IMR-90 (cell line): ENCODE data around the gene MPRIP. TPM values are rescaled to one million over a fixed set of nuclear protein-coding genes. Genes with fewer than 3 reads are reported as not detected.

ENCODE experiments used
- ATAC-seq: fragments of 200-7000 bp; cut with Tn5 transposase; 2 replicates; pipeline ENCODE4 v1.9.1; 2020; ENCODE audit warnings: low read depth, mild to moderate bottlenecking, moderate library complexity
- BruUV-seq: library from RNA; stranded (reverse); fragments of 400-500 nt; replicated peaks from 2 replicates; lab custom pipeline; 2021; lab: Mats Ljungman, UMichigan
- CTCF ChIA-PET: fragments of 300-600 bp; formaldehyde crosslinking; extraction: SDS; loops from one replicate; lab custom pipeline; 2021; ENCODE audit warnings: antibody characterized with exemption; lab: Yijun Ruan, JAX
- POLR2A ChIA-PET: fragments of 300-600 bp; sonication (Branson Sonifier 250); formaldehyde crosslinking; loops from one replicate; lab custom pipeline; 2022; ENCODE audit warnings: antibody characterized with exemption; ENCODE audit not compliant: unreplicated experiment; lab: Charles Lee
- DNase-seq: peaks from one replicate; pipeline ENCODE4 v3.0.0; 2013
- H2AFZ ChIP-seq: replicated peaks from 2 replicates; pipeline ENCODE3; 2013; ENCODE audit warnings: low read length, mild to moderate bottlenecking; ENCODE audit not compliant: poor library complexity
- H2AK5ac ChIP-seq: 2 replicates; pipeline ENCODE4 v1.6.1; 2013; ENCODE audit warnings: low read depth, low read length, inconsistent platforms
- H2AK9ac ChIP-seq: replicated peaks from 2 replicates; pipeline ENCODE3; 2013; ENCODE audit warnings: mild to moderate bottlenecking, low read depth, low read length, moderate library complexity; ENCODE audit not compliant: poor library complexity
- H2BK120ac ChIP-seq: 2 replicates; pipeline ENCODE4 v1.6.1; 2013; ENCODE audit warnings: low read depth, low read length, inconsistent platforms
- H2BK15ac ChIP-seq: 3 replicates; pipeline ENCODE4 v1.6.1; 2013; ENCODE audit warnings: low read depth, low read length, inconsistent platforms
- H2BK20ac ChIP-seq: 2 replicates; pipeline ENCODE4 v1.6.1; 2013; ENCODE audit warnings: low read depth, mild to moderate bottlenecking, inconsistent platforms, low read length, moderate library complexity
- H2BK5ac ChIP-seq: 2 replicates; pipeline ENCODE4 v1.6.1; 2013; ENCODE audit warnings: mild to moderate bottlenecking, low read depth, low read length, inconsistent platforms; ENCODE audit not compliant: poor library complexity, severe bottlenecking
- H3K14ac ChIP-seq: replicated peaks from 2 replicates; pipeline ENCODE4 v1.6.1; 2013; ENCODE audit warnings: low read depth, low read length, inconsistent platforms
- H3K18ac ChIP-seq: 2 replicates; pipeline ENCODE4 v1.6.1; 2013; ENCODE audit warnings: low read depth, low read length, control low read depth
- H3K23ac ChIP-seq: 2 replicates; pipeline ENCODE4 v1.6.1; 2013; ENCODE audit warnings: low read depth, low read length, inconsistent platforms
- H3K27ac ChIP-seq: 2 replicates; pipeline ENCODE4 v1.5.1; 2013; ENCODE audit warnings: mild to moderate bottlenecking, control low read depth, low read length; ENCODE audit not compliant: insufficient read depth
- H3K27me3 ChIP-seq: 2 replicates; pipeline ENCODE4 v1.6.1; 2013; ENCODE audit warnings: low read length; ENCODE audit not compliant: control insufficient read depth, insufficient read depth
- H3K36me3 ChIP-seq: 2 replicates; pipeline ENCODE4 v1.6.1; 2013; ENCODE audit warnings: low read length, mixed read lengths; ENCODE audit not compliant: control insufficient read depth, insufficient read depth
- H3K4ac ChIP-seq: 2 replicates; pipeline ENCODE4 v1.6.1; 2013; ENCODE audit warnings: low read depth, low read length, inconsistent platforms
- H3K4me1 ChIP-seq: 2 replicates; pipeline ENCODE4 v1.6.1; 2013; ENCODE audit warnings: low read length, mixed read lengths; ENCODE audit not compliant: control insufficient read depth, insufficient read depth
- H3K4me2 ChIP-seq: 2 replicates; pipeline ENCODE4 v1.6.1; 2013; ENCODE audit warnings: low read depth, mild to moderate bottlenecking, control low read depth, low read length, moderate library complexity
- H3K4me3 ChIP-seq: 2 replicates; pipeline ENCODE4 v1.5.1; 2013; ENCODE audit warnings: low read depth, mild to moderate bottlenecking, control low read depth, low read length, moderate library complexity; ENCODE audit not compliant: insufficient read depth
- H3K56ac ChIP-seq: 2 replicates; pipeline ENCODE4 v1.6.1; 2013; ENCODE audit warnings: low read length, inconsistent platforms; ENCODE audit not compliant: insufficient read depth; ENCODE audit errors: extremely low read depth
- H3K79me1 ChIP-seq, 2 experiments: 2 replicates each; pipeline ENCODE4 v1.6.1; 2013; ENCODE audit warnings: low read length in 2 of 2, inconsistent platforms in 1 of 2, low read depth in 1 of 2
- H3K9ac ChIP-seq: 2 replicates; pipeline ENCODE4 v1.6.1; 2013; ENCODE audit warnings: low read depth, low read length, control low read depth
- H3K9me1 ChIP-seq: 2 replicates; pipeline ENCODE4 v1.6.1; 2013; ENCODE audit warnings: low read length, inconsistent platforms; ENCODE audit not compliant: insufficient read depth
- H3K9me3 ChIP-seq: 2 replicates; pipeline ENCODE4 v1.6.1; 2013; ENCODE audit warnings: low read length; ENCODE audit not compliant: control insufficient read depth, insufficient read depth
- H4K20me1 ChIP-seq: 2 replicates; pipeline ENCODE4 v1.6.1; 2013; ENCODE audit warnings: low read length, inconsistent platforms; ENCODE audit not compliant: insufficient read depth
- H4K5ac ChIP-seq: 2 replicates; pipeline ENCODE4 v1.6.1; 2013; ENCODE audit warnings: mild to moderate bottlenecking, low read depth, low read length, control low read depth
- H4K8ac ChIP-seq, 2 experiments: 2 replicates each; pipeline ENCODE4 v1.6.1; 2013; ENCODE audit warnings: low read depth in 2 of 2, low read length in 2 of 2, control low read depth in 1 of 2, inconsistent platforms in 1 of 2
- H4K91ac ChIP-seq: 2 replicates; pipeline ENCODE4 v1.6.1; 2013; ENCODE audit warnings: low read depth, low read length, inconsistent platforms; ENCODE audit not compliant: insufficient read depth
- BHLHE40 ChIP-seq: fragments of 150-350 bp; IDR thresholded peaks from 2 replicates; pipeline ENCODE4 v1.6.1; 2016; ENCODE audit warnings: mild to moderate bottlenecking, low read depth, low read length
- CEBPB ChIP-seq: IDR thresholded peaks from 2 replicates; pipeline ENCODE4 v1.6.1; 2012; ENCODE audit warnings: low read depth, low read length, improper control_type of control experiment
- CHD1 ChIP-seq: IDR thresholded peaks from 2 replicates; pipeline ENCODE4 v1.6.1; 2012; ENCODE audit warnings: low read depth, low read length, improper control_type of control experiment
- FOS ChIP-seq: fragments of 150-350 bp; IDR thresholded peaks from 2 replicates; pipeline ENCODE4 v1.6.1; 2016; ENCODE audit warnings: low read depth, low read length
- MAFK ChIP-seq: IDR thresholded peaks from 2 replicates; pipeline ENCODE4 v1.6.1; 2012; ENCODE audit warnings: low read depth, low read length, improper control_type of control experiment
- MXI1 ChIP-seq: IDR thresholded peaks from 2 replicates; pipeline ENCODE4 v1.6.1; 2012; ENCODE audit warnings: low read depth, mild to moderate bottlenecking, low read length, moderate library complexity, borderline replicate concordance
- NFE2L2 ChIP-seq: fragments of 150-350 bp; IDR thresholded peaks from 2 replicates; pipeline ENCODE4 v1.6.1; 2016; ENCODE audit warnings: low read depth, mild to moderate bottlenecking, low read length
- POLR2A ChIP-seq: IDR thresholded peaks from 2 replicates; pipeline ENCODE4 v1.6.1; 2012; ENCODE audit warnings: mild to moderate bottlenecking, low read depth, low read length
- RAD21 ChIP-seq: IDR thresholded peaks from 2 replicates; pipeline ENCODE4 v1.6.1; 2012; ENCODE audit warnings: low read length, improper control_type of control experiment
- RCOR1 ChIP-seq: IDR thresholded peaks from 2 replicates; pipeline ENCODE4 v1.6.1; 2012; ENCODE audit warnings: mild to moderate bottlenecking, low read length, improper control_type of control experiment; ENCODE audit not compliant: insufficient replicate concordance
- SMC3 ChIP-seq: fragments of 150-350 bp; IDR thresholded peaks from 2 replicates; pipeline ENCODE4 v1.6.1; 2016; ENCODE audit warnings: low read depth, mild to moderate bottlenecking, antibody characterized with exemption, low read length, moderate library complexity
- WGBS, 2 experiments: methylation state at CpG; one replicate each; pipeline versions ENCODE4 v1.1.5 to v1.1.7; 2013; ENCODE audit warnings: missing lambda C conversion rate in 2 of 2; ENCODE audit not compliant: insufficient read length in 1 of 2; ENCODE audit errors: extremely low coverage in 2 of 2; 5-methylcytosine and 5-hydroxymethylcytosine counted together
- dilution Hi-C: fragments of 300-500 bp; cut with HindIII; formaldehyde crosslinking; loops from one replicate; pipeline ENCODE4 v1.14.3; 2018; ENCODE audit warnings: low sequenced_read_pairs; ENCODE audit not compliant: unreplicated experiment
- in situ Hi-C: fragments of 300-500 bp; cut with MboI; formaldehyde crosslinking; loops from 3 replicates; pipeline ENCODE4 v1.14.3; 2019; ENCODE audit warnings: low sequenced_read_pairs, inconsistent platforms, mixed read lengths
- intact Hi-C: fragments of 100-400 bp; cut with micrococcal nuclease; formaldehyde crosslinking; loops from 2 replicates; pipeline ENCODE4 v1.10.0; 2022
- polyA plus RNA-seq, 3 experiments: library from polyadenylated mRNA; depleted of rRNA; stranded (reverse); fragments of >200 nt; gene quantifications; 2 replicates each; pipeline ENCODE4 v1.2.3, GENCODE V29; 2012; ENCODE audit warnings: low replicate concordance in 1 of 3
- total RNA-seq: library from RNA; depleted of rRNA; stranded (reverse); fragments of >200 nt; gene quantifications from 2 replicates; pipeline ENCODE4 v1.2.3, GENCODE V29; 2012
- TF ChIP-seq, protein P1 (sequence below): fragments of 150-350 bp; IDR thresholded peaks from 2 replicates; pipeline ENCODE4 v1.6.1; 2017; ENCODE audit warnings: mild to moderate bottlenecking, antibody characterized with exemption, low read length, low read depth
- TF ChIP-seq, protein P2 (sequence below): fragments of 150-350 bp; IDR thresholded peaks from 2 replicates; pipeline ENCODE4 v1.6.1; 2016; ENCODE audit warnings: low read depth, mild to moderate bottlenecking, low read length, moderate library complexity, borderline replicate concordance
- TF ChIP-seq, protein P3 (sequence below): conservative IDR thresholded peaks from 2 replicates; pipeline ENCODE4 v1.5.1; 2012; ENCODE audit warnings: mild to moderate bottlenecking, low read depth, low read length, improper control_type of control experiment

The MPRIP gene
- total and polyA plus RNA-seq, 2 of the 4 experiments (the other 2 are of a cell fraction), result 111 to 149 TPM

DNA sequence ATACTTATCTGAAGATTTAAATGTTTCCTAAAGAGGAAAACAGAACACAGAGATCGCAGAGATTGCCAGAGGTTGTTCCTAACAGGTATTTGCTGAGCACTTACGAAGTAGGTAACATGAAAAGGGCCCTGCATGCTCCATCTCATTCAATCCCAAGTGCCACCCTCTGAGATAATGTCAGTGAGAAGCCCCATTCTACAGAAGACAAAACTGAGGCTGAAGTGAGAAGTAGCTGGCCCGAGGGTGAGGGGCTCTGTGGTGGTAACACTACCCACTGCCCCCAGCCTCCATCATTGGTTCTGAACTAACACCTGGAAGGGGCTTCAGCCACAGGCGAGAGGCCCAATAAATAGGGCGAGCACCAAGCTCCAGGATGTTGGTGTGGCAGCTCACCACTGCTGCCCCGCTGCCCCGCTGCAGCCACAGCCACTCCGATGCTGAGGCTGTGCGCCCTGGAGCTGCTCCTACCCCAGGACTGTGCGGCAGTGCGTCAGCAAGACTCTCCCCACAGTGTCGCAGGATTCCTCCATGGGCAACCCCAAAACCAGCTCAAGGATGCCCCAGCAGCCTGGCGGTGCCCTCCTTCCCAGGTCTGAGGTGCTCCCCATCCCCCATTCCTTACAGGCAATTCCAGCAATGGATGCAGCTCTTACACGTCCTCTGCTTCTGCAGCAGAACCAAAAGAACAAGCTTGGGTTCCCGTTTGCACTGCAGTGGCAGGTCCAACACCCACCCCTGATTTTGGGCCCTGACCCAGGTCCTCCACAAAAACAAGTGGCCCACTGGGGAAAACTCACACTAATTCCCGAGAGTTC is 184.4 kb downstream of the MPRIP start:
- no peaks in the 10 kb centered on the region for H3K9me3 ChIP-seq
- H2AK5ac ChIP-seq, result no peak overlapping the region
- H3K4me1 ChIP-seq, result no peaks in the 10 kb centered on the region
- dilution Hi-C loops (no loop called here), in situ Hi-C loops (no loop called here), intact Hi-C loops (no loop called here)
- no peak for ATAC-seq
- no peak overlapping the region for H3K14ac ChIP-seq
- peaks cover 31% of the 10 kb centered on the region for H4K20me1 ChIP-seq
- no peak overlapping the region for H3K23ac ChIP-seq
- BruUV-seq, result no TSS peak
- H2AK9ac ChIP-seq, result no peak overlapping the region
- no peak overlapping the region for H2BK15ac ChIP-seq
- no peak overlapping the region for H3K4me3 ChIP-seq
- H3K56ac ChIP-seq, result no peak overlapping the region
- ChIA-PET CTCF (no interaction called here), POLR2A (no interaction called here)
- no peak for TF ChIP-seq RCOR1
- no peak for TF ChIP-seq POLR2A
- no peak for TF ChIP-seq RAD21
- no peak for TF ChIP-seq FOS
- TF ChIP-seq MXI1, result no peak
- no peak for TF ChIP-seq MAFK
- TF ChIP-seq, protein P1, sequence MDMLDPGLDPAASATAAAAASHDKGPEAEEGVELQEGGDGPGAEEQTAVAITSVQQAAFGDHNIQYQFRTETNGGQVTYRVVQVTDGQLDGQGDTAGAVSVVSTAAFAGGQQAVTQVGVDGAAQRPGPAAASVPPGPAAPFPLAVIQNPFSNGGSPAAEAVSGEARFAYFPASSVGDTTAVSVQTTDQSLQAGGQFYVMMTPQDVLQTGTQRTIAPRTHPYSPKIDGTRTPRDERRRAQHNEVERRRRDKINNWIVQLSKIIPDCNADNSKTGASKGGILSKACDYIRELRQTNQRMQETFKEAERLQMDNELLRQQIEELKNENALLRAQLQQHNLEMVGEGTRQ, result no peak
- no peak for TF ChIP-seq NFE2L2
- no peak for TF ChIP-seq BHLHE40
- TF ChIP-seq, protein P2, sequence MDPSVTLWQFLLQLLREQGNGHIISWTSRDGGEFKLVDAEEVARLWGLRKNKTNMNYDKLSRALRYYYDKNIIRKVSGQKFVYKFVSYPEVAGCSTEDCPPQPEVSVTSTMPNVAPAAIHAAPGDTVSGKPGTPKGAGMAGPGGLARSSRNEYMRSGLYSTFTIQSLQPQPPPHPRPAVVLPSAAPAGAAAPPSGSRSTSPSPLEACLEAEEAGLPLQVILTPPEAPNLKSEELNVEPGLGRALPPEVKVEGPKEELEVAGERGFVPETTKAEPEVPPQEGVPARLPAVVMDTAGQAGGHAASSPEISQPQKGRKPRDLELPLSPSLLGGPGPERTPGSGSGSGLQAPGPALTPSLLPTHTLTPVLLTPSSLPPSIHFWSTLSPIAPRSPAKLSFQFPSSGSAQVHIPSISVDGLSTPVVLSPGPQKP, result no peak
- no peak for TF ChIP-seq SMC3
- no peak for TF ChIP-seq CEBPB
- TF ChIP-seq, protein P3, sequence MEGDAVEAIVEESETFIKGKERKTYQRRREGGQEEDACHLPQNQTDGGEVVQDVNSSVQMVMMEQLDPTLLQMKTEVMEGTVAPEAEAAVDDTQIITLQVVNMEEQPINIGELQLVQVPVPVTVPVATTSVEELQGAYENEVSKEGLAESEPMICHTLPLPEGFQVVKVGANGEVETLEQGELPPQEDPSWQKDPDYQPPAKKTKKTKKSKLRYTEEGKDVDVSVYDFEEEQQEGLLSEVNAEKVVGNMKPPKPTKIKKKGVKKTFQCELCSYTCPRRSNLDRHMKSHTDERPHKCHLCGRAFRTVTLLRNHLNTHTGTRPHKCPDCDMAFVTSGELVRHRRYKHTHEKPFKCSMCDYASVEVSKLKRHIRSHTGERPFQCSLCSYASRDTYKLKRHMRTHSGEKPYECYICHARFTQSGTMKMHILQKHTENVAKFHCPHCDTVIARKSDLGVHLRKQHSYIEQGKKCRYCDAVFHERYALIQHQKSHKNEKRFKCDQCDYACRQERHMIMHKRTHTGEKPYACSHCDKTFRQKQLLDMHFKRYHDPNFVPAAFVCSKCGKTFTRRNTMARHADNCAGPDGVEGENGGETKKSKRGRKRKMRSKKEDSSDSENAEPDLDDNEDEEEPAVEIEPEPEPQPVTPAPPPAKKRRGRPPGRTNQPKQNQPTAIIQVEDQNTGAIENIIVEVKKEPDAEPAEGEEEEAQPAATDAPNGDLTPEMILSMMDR, result no peak
- TF ChIP-seq CHD1, result no peak
- H4K91ac ChIP-seq, result no peak overlapping the region
- no peak overlapping the region for H3K18ac ChIP-seq
- no peak for DNase-seq
- H3K9me1 ChIP-seq, result 0 out of 2 replicates have a peak, but pooled peaks cover 3% of the 10 kb centered on the region
- no peak overlapping the region for H3K27ac ChIP-seq
- H3K9ac ChIP-seq, result no peak overlapping the region
- H2BK20ac ChIP-seq, result no peak overlapping the region
- no peak overlapping the region for H3K4ac ChIP-seq
- WGBS, 2 experiments, result 94% methylated on average over 9 of the region's 16 CpGs; no CpG with 5 or more reads in 1 of the 2 experiments
- H3K36me3 ChIP-seq, result peaks cover 86% of the 10 kb centered on the region
- no peak overlapping the region for H2AFZ ChIP-seq
- H2BK120ac ChIP-seq, result no peak overlapping the region
- H3K4me2 ChIP-seq, result no peak overlapping the region
- H3K79me1 ChIP-seq, result peaks cover 4 to 55% of the 10 kb centered on the region in 2 experiments; a peak in 3 of 4 replicates
- no peak overlapping the region for H4K8ac ChIP-seq
- H4K5ac ChIP-seq, result no peak overlapping the region
- no peaks in the 10 kb centered on the region for H3K27me3 ChIP-seq
- H2BK5ac ChIP-seq, result no peak overlapping the region
